PC-9 (cell line): ENCODE data around the gene NELFCD. TPM values are rescaled to one million over a fixed set of nuclear protein-coding genes. Genes with fewer than 3 reads are reported as not detected.

Experiments
- BruUV-seq: library from RNA; stranded (reverse); fragments of 400-500 nt; replicated peaks from 2 replicates; lab custom pipeline; 2021; lab: Mats Ljungman, UMichigan
- CTCF ChIA-PET: fragments of 300-600 bp; sonication (Branson Sonifier 250); formaldehyde crosslinking; loops from one replicate; lab custom pipeline; 2022; ENCODE audit warnings: antibody characterized with exemption; lab: Charles Lee
- POLR2A ChIA-PET: fragments of 300-600 bp; sonication (Branson Sonifier 250); formaldehyde crosslinking; loops from one replicate; lab custom pipeline; 2022; ENCODE audit warnings: antibody characterized with exemption; ENCODE audit not compliant: unreplicated experiment; lab: Charles Lee
- DNase-seq, 2 experiments: peaks; one replicate each; pipeline versions ENCODE4 v3.0.0 to v3.0.0-alpha.2; 2015 to 2022; ENCODE audit warnings: mixed read lengths in 1 of 2
- H2AFZ ChIP-seq: fragments of 200-600 bp; sonication (generic); 2 replicates; pipeline ENCODE4 v1.8.1; 2017; ENCODE audit warnings: antibody characterized with exemption
- H3F3A ChIP-seq: fragments of 200-600 bp; sonication (generic); 2 replicates; pipeline ENCODE4 v1.8.1; 2017; ENCODE audit warnings: antibody characterized with exemption, mild to moderate bottlenecking, low read depth; ENCODE audit not compliant: insufficient read depth
- H3K27ac ChIP-seq: fragments of 200-600 bp; sonication (generic); 2 replicates; pipeline ENCODE4 v1.6.1; 2016; ENCODE audit warnings: mixed run types
- H3K27me3 ChIP-seq: fragments of 200-600 bp; sonication (generic); 2 replicates; pipeline ENCODE4 v1.6.1; 2016; ENCODE audit warnings: low read depth, mixed run types; ENCODE audit not compliant: insufficient read depth
- H3K36me3 ChIP-seq: fragments of 200-600 bp; sonication (generic); 2 replicates; pipeline ENCODE4 v1.6.1; 2016; ENCODE audit warnings: low read depth, mixed run types
- H3K4me1 ChIP-seq: fragments of 200-600 bp; sonication (generic); replicated peaks from 2 replicates; pipeline ENCODE4 v1.6.1; 2016; ENCODE audit warnings: mixed run types; ENCODE audit not compliant: insufficient read depth
- H3K4me2 ChIP-seq: fragments of 200-600 bp; sonication (generic); 2 replicates; pipeline ENCODE4 v1.6.1; 2017; ENCODE audit warnings: mixed run types
- H3K4me3 ChIP-seq: fragments of 200-600 bp; sonication (generic); 2 replicates; pipeline ENCODE4 v1.6.1; 2016; ENCODE audit warnings: mixed run types
- H3K79me2 ChIP-seq: fragments of 200-600 bp; sonication (generic); 2 replicates; pipeline ENCODE4 v1.6.1; 2017; ENCODE audit warnings: low read depth, mixed run types
- H3K9me2 ChIP-seq: fragments of 200-600 bp; sonication (generic); 2 replicates; pipeline ENCODE4 v1.8.1; 2017; ENCODE audit warnings: mild to moderate bottlenecking; ENCODE audit not compliant: insufficient read depth
- H3K9me3 ChIP-seq: fragments of 200-600 bp; sonication (generic); 2 replicates; pipeline ENCODE4 v1.8.1; 2016; ENCODE audit warnings: low read depth; ENCODE audit not compliant: insufficient read depth
- H4K20me1 ChIP-seq: fragments of 200-600 bp; sonication (generic); 2 replicates; pipeline ENCODE4 v1.8.1; 2017; ENCODE audit not compliant: insufficient read depth
- CTCF ChIP-seq: fragments of 200-600 bp; sonication (generic); conservative IDR thresholded peaks from 2 replicates; pipeline ENCODE4 v1.6.1; 2017; ENCODE audit warnings: mixed run types, antibody characterized with exemption, mild to moderate bottlenecking, moderate library complexity
- EZH2 ChIP-seq: fragments of 200-600 bp; sonication (generic); IDR thresholded peaks from 2 replicates; pipeline ENCODE4 v1.8.0; 2017; ENCODE audit warnings: antibody characterized with exemption, low read depth
- intact Hi-C: fragments of 100-400 bp; cut with micrococcal nuclease; formaldehyde crosslinking; loops from one replicate; pipeline ENCODE4 v1.10.0; 2022; ENCODE audit not compliant: unreplicated experiment
- total RNA-seq: library from RNA; stranded (reverse); gene quantifications from 2 replicates; pipeline ENCODE4 v1.2.3, GENCODE V29; 2021

The NELFCD gene
- total RNA-seq, 1 experiment from 2014 or later, result 130 TPM

GRCh38 chr20:58992911-58993310 lies 11.9 kb downstream of the NELFCD start:
- H3K4me2 ChIP-seq, result no peak overlapping the region
- intact Hi-C loops, result no loop called here
- peaks cover under 1% of the 10 kb centered on the region; the same call in 1 of the 2 replicates for H3K79me2 ChIP-seq
- no peaks in the 10 kb centered on the region for H3K9me2 ChIP-seq
- H3K4me1 ChIP-seq, result no peaks in the 10 kb centered on the region
- H3K9me3 ChIP-seq, result no peaks in the 10 kb centered on the region
- DNase-seq, result no peak
- TF ChIP-seq CTCF (no peak), EZH2 (no peak)
- peaks cover 68% of the 10 kb centered on the region for H3K36me3 ChIP-seq
- H4K20me1 ChIP-seq, result peaks cover 22% of the 10 kb centered on the region
- no peak overlapping the region for H3K27ac ChIP-seq
- H3K4me3 ChIP-seq, result no peak overlapping the region
- H3K27me3 ChIP-seq, result no peaks in the 10 kb centered on the region
- ChIA-PET CTCF (no interaction called here), POLR2A (interaction anchor here (0.7 kb wide), 1 partner anchor 930 kb away, joined by 4 read pairs; no protein-coding TSS in a partner anchor)
- BruUV-seq, result no TSS peak
- H3F3A ChIP-seq, result peaks cover 59% of the 10 kb centered on the region
- H2AFZ ChIP-seq, result no peak overlapping the region

GRCh38 chr20:58993332-58994248 lies 12.5 kb downstream of the NELFCD start:
- Histone ChIP-seq H4K20me1 (peaks cover 22% of the 10 kb centered on the region), H2AFZ (no peak overlapping the region), H3K9me2 (no peaks in the 10 kb centered on the region), H3K36me3 (peaks cover 61% of the 10 kb centered on the region), H3F3A (peaks cover 62% of the 10 kb centered on the region), H3K4me2 (no peak overlapping the region), H3K27me3 (no peaks in the 10 kb centered on the region), H3K4me3 (no peak overlapping the region), H3K9me3 (no peaks in the 10 kb centered on the region), H3K27ac (no peak overlapping the region), H3K79me2 (no peaks in the 10 kb centered on the region), H3K4me1 (no peaks in the 10 kb centered on the region)
- intact Hi-C loops, result no loop called here
- TF ChIP-seq CTCF (no peak), EZH2 (no peak)
- ChIA-PET CTCF (no interaction called here), POLR2A (interaction anchor here (0.7 kb wide), 2 partner anchors 26 to 930 kb away, joined by 4 to 5 read pairs; no protein-coding TSS in a partner anchor)
- no peak for DNase-seq
- TSS peak; percentile 5 for BruUV-seq

- ChIA-PET POLR2A (interaction anchor here (0.6 kb wide), 1 partner anchor 38 kb away, joined by 3 read pairs; the partner anchor contains the start of gene ATP5F1E), CTCF (interaction anchor here (0.5 kb wide), 1 partner anchor 12 kb away, joined by 7 read pairs; no protein-coding TSS in a partner anchor)
- H4K20me1 ChIP-seq, result peaks cover 22% of the 10 kb centered on the region
- peaks cover 61% of the 10 kb centered on the region for H3K36me3 ChIP-seq
- no peak overlapping the region for H3K27ac ChIP-seq
- no peak overlapping the region for H3K4me2 ChIP-seq
- no peak for DNase-seq
- no peaks in the 10 kb centered on the region for H3K79me2 ChIP-seq
- TF ChIP-seq CTCF, result no peak
- no peak for TF ChIP-seq EZH2
- H3K9me2 ChIP-seq, result no peaks in the 10 kb centered on the region
- BruUV-seq, result no TSS peak
- H3K9me3 ChIP-seq, result no peaks in the 10 kb centered on the region
- intact Hi-C loops, result no loop called here
- H2AFZ ChIP-seq, result no peak overlapping the region
- H3K4me3 ChIP-seq, result no peak overlapping the region
- H3K27me3 ChIP-seq, result no peaks in the 10 kb centered on the region
- H3F3A ChIP-seq, result peaks cover 62% of the 10 kb centered on the region
- H3K4me1 ChIP-seq, result no peaks in the 10 kb centered on the region
These were observed 13.5 kb downstream of the NELFCD start for GRCh38 chr20:58994390-58995159.
